Fibroblast of the aortic adventitia (primary cell): ENCODE measurements around the gene RBMS3. TPM values are rescaled to one million over a fixed set of nuclear protein-coding genes. Genes with fewer than 3 reads are reported as not detected.
"Not testable (repeated sequence)": the region's sequence is repeated elsewhere in the genome, so short reads cannot be mapped to it uniquely, and the experiment has no call there.

Source experiments
- DNase-seq: peaks from one replicate; pipeline ENCODE4 v3.0.0-alpha.2; 2010; ENCODE audit warnings: low read depth
- H3K4me3 ChIP-seq: 2 replicates; pipeline ENCODE4 v1.5.1; 2011; ENCODE audit warnings: low read depth, mild to moderate bottlenecking, control low read depth, low read length, moderate library complexity
- total RNA-seq: library from RNA; depleted of rRNA; stranded (reverse); fragments of >200 nt; gene quantifications from 2 replicates; pipeline ENCODE4 v1.2.3, GENCODE V29; 2012; ENCODE audit warnings: low replicate concordance
- TF ChIP-seq, protein P1 (sequence below): IDR thresholded peaks from 2 replicates; pipeline ENCODE4 v1.5.1; 2011; ENCODE audit warnings: mild to moderate bottlenecking, low read length, control low read depth, inconsistent platforms; ENCODE audit not compliant: insufficient read depth

The RBMS3 gene
- total RNA-seq, 1 donor = 84.1 TPM

GRCh38 chr3:29796808-29797207, 515.9 kb downstream of the RBMS3 start:
- H3K4me3 ChIP-seq = no peak overlapping the region
- DNase-seq = no peak
- TF ChIP-seq, protein P1, sequence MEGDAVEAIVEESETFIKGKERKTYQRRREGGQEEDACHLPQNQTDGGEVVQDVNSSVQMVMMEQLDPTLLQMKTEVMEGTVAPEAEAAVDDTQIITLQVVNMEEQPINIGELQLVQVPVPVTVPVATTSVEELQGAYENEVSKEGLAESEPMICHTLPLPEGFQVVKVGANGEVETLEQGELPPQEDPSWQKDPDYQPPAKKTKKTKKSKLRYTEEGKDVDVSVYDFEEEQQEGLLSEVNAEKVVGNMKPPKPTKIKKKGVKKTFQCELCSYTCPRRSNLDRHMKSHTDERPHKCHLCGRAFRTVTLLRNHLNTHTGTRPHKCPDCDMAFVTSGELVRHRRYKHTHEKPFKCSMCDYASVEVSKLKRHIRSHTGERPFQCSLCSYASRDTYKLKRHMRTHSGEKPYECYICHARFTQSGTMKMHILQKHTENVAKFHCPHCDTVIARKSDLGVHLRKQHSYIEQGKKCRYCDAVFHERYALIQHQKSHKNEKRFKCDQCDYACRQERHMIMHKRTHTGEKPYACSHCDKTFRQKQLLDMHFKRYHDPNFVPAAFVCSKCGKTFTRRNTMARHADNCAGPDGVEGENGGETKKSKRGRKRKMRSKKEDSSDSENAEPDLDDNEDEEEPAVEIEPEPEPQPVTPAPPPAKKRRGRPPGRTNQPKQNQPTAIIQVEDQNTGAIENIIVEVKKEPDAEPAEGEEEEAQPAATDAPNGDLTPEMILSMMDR = no peak

- H3K4me3 ChIP-seq = no peak overlapping the region
- no peak for DNase-seq
- TF ChIP-seq, protein P1 = no peak
Measured at GRCh38 chr3:29802057-29802456, 521.2 kb downstream of the RBMS3 start.

DNA sequence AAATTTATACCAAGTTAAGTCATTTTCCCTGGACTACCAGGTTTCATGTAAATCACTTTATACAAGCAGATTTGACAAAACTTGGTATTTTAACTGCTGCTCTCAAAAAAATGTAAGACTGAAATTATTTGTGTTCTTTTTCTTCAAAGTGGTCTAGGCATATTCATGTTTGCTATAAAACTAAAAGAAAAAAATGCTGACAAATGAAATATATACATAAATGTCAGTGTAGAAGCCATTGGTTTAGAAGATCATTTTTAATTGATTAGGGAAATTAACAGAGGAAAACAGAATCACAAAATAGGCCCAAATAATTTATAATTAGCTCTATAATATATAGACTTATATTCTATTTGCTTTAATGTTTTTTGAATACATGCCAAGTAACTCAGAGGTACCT, 523.2 kb downstream of the RBMS3 start:
- no peak for DNase-seq
- H3K4me3 ChIP-seq = no peak overlapping the region
- TF ChIP-seq, protein P1 = no peak

DNA sequence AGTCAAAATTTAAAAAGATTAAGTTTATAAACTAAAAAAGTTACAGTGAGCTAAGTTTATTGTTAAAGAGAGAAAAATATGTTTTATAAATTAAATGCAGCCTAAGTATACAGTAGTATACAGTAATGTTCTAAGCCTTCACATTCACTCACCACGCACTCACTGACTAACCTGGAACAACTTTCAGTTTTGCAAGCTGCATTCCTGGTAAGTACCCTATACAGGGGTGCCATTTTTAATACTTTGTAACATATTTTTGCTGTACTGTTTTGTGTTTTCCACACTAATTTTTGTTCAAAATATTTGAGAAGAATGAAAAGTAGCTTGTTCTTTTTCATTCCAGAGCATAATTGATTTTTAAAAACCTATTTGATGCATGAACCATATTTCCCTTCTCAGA, 524.9 kb downstream of the RBMS3 start:
- peak; percentile 34 for DNase-seq
- TF ChIP-seq, protein P1 = no peak
- no peak overlapping the region for H3K4me3 ChIP-seq

DNA sequence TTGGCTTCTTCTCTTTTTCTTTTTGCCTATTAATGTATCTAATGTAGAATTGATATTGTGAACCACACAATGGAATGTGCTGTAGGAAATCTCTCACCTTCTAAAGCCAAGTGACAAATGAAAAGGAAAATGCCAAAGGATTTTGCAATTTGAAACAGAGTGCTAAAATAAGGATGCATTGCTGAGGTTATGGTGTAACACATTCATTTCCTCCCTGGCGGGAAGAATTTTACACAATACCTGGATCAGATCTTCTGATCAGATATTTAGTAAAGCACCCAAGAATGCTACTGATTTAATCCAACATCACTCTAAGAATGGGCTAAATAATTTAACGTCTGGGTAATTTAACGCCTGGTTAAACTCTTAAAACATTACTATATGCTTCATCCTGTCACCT, 527.5 kb downstream of the RBMS3 start:
- H3K4me3 ChIP-seq, DNase-seq: not testable (repeated sequence)

- peak; percentile 52 for DNase-seq
- TF ChIP-seq, protein P1 = no peak
- H3K4me3 ChIP-seq = no peak overlapping the region
Measured at GRCh38 chr3:29822071-29822470, 541.2 kb downstream of the RBMS3 start.

- TF ChIP-seq, protein P1 = no peak
- no peak overlapping the region for H3K4me3 ChIP-seq
- no peak for DNase-seq
Measured at GRCh38 chr3:29823233-29823632, 542.4 kb downstream of the RBMS3 start.
